B cell (primary cell): ENCODE results near the gene REPS2. TPM values are rescaled to one million over a fixed set of nuclear protein-coding genes. Genes with fewer than 3 reads are reported as not detected.

Source experiments
- ATAC-seq: fragments of 200-7000 bp; cut with Tn5 transposase; one replicate; pipeline ENCODE4 v1.10.0; 2021; ENCODE audit warnings: low read depth, mild to moderate bottlenecking, moderate number of reproducible peaks, moderate library complexity
- CTCF ChIA-PET: fragments of 350-600 bp; sonication (Branson Sonifier 250); formaldehyde crosslinking; loops from one replicate; lab custom pipeline; 2021; ENCODE audit warnings: antibody characterized with exemption, inconsistent platforms; lab: Charles Lee
- POLR2A ChIA-PET: fragments of 350-600 bp; sonication (Branson Sonifier 250); formaldehyde crosslinking; loops from one replicate; lab custom pipeline; 2021; ENCODE audit warnings: antibody characterized with exemption; lab: Charles Lee
- DNase-seq: peaks from one replicate; pipeline ENCODE4 v3.0.0; 2013
- H2AFZ ChIP-seq: 2 replicates; pipeline ENCODE4 v1.6.1; 2012; ENCODE audit warnings: mild to moderate bottlenecking, low read depth, low read length; ENCODE audit not compliant: insufficient read depth, poor library complexity, severe bottlenecking
- H3K27ac ChIP-seq, 2 donors: 1 replicate in 1 of 2; 2 replicates in 1 of 2; pipeline ENCODE4 v1.5.1; 2012 to 2013; ENCODE audit warnings: low read length in 2 of 2, mild to moderate bottlenecking in 2 of 2, moderate library complexity in 1 of 2
- H3K27me3 ChIP-seq, 4 experiments: fragments of 200-600 bp in 1 of 4; sonication (generic) in 1 of 4; replicated peaks in 1 of 4; 1 replicate in 2 of 4; 2 replicates in 2 of 4; pipeline versions ENCODE4 v1.6.1 to v1.7.0; 2013 to 2016; ENCODE audit warnings: low read length in 3 of 4, mild to moderate bottlenecking in 2 of 4, mixed read lengths in 1 of 4, moderate library complexity in 1 of 4; ENCODE audit not compliant: insufficient read depth in 4 of 4, control insufficient read depth in 3 of 4; ENCODE audit errors: control extremely low read depth in 1 of 4
- H3K36me3 ChIP-seq, 2 experiments: replicated peaks in 1 of 2; 1 replicate in 1 of 2; 2 replicates in 1 of 2; pipeline versions ENCODE4 v1.6.1 to v1.7.1; 2013; ENCODE audit warnings: low read length in 1 of 2; ENCODE audit not compliant: insufficient read depth in 2 of 2, control insufficient read depth in 1 of 2; ENCODE audit errors: control extremely low read depth in 1 of 2, extremely low read depth in 1 of 2
- H3K4me1 ChIP-seq, 2 donors: fragments of 200-600 bp in 1 of 2; sonication (generic) in 1 of 2; 1 replicate in 1 of 2; 2 replicates in 1 of 2; pipeline versions ENCODE4 v1.5.1 to v1.6.1; 2013 to 2017; ENCODE audit warnings: low read length in 2 of 2; ENCODE audit not compliant: control insufficient read depth in 2 of 2, insufficient read depth in 2 of 2
- H3K4me2 ChIP-seq: replicated peaks from 2 replicates; pipeline ENCODE3; 2012; ENCODE audit warnings: mild to moderate bottlenecking, low read depth, low read length; ENCODE audit not compliant: poor library complexity, severe bottlenecking
- H3K4me3 ChIP-seq, 5 experiments: fragments of 200-600 bp in 1 of 5; sonication (generic) in 1 of 5; 1 replicate in 3 of 5; 2 replicates in 2 of 5; pipeline versions ENCODE4 v1.5.1 to v1.7.0; 2011 to 2016; ENCODE audit warnings: low read length in 4 of 5, mild to moderate bottlenecking in 4 of 5, low read depth in 2 of 5, control low read depth in 1 of 5, moderate library complexity in 1 of 5; ENCODE audit not compliant: insufficient read depth in 1 of 5; ENCODE audit errors: control extremely low read depth in 1 of 5, extremely low read depth in 1 of 5
- H3K79me2 ChIP-seq: fragments of 200-600 bp; sonication (generic); one replicate; pipeline ENCODE4 v1.6.0; 2016; ENCODE audit warnings: low read length; ENCODE audit not compliant: control insufficient read depth, insufficient read depth
- H3K9ac ChIP-seq: fragments of 200-600 bp; sonication (generic); 2 replicates; pipeline ENCODE4 v1.6.1; 2017; ENCODE audit warnings: mild to moderate bottlenecking, low read length, moderate library complexity
- H3K9me3 ChIP-seq, 3 donors: one replicate each; pipeline versions ENCODE4 v1.6.1 to v1.7.1; 2013; ENCODE audit warnings: low read length in 2 of 3; ENCODE audit not compliant: control insufficient read depth in 2 of 3, insufficient read depth in 1 of 3; ENCODE audit errors: control extremely low read depth in 1 of 3
- H4K20me1 ChIP-seq: 2 replicates; pipeline ENCODE4 v1.6.0; 2012; ENCODE audit warnings: mild to moderate bottlenecking, low read length; ENCODE audit not compliant: insufficient read depth, control insufficient read depth, poor library complexity, severe bottlenecking
- H3K27ac Mint-ChIP-seq: one replicate; pipeline ENCODE4 v1.8.0; 2021; ENCODE audit warnings: mixed read lengths
- H3K27me3 Mint-ChIP-seq: one replicate; pipeline ENCODE4 v1.8.0; 2021; ENCODE audit warnings: mixed read lengths
- H3K4me1 Mint-ChIP-seq: one replicate; pipeline ENCODE4 v1.8.0; 2021; ENCODE audit warnings: mixed read lengths
- H3K4me3 Mint-ChIP-seq: one replicate; pipeline ENCODE4 v1.8.0; 2021; ENCODE audit warnings: mixed read lengths
- H3K9me3 Mint-ChIP-seq: one replicate; pipeline ENCODE4 v1.8.0; 2022; ENCODE audit warnings: mixed read lengths; ENCODE audit not compliant: insufficient read depth
- EZH2 ChIP-seq: IDR thresholded peaks from 2 replicates; pipeline ENCODE4 v1.6.1; 2012; ENCODE audit warnings: borderline replicate concordance, low read depth, mild to moderate bottlenecking, moderate library complexity, low read length; ENCODE audit not compliant: insufficient read depth, poor library complexity, severe bottlenecking
- WGBS: methylation state at CpG from one replicate; pipeline ENCODE4 v1.1.5; 2013; ENCODE audit warnings: missing lambda C conversion rate; ENCODE audit not compliant: insufficient coverage; 5-methylcytosine and 5-hydroxymethylcytosine counted together
- intact Hi-C: fragments of 100-400 bp; cut with micrococcal nuclease; formaldehyde crosslinking; loops from one replicate; pipeline ENCODE4 v1.10.0; 2022
- polyA plus RNA-seq: library from polyadenylated mRNA; depleted of rRNA; stranded (reverse); fragments of >200 nt; gene quantifications from 2 replicates; pipeline ENCODE4 v1.2.3, GENCODE V29; 2012
- total RNA-seq, 2 donors: library from RNA; stranded (reverse); fragments of 120-200 nt in 1 of 2; gene quantifications; 1 replicate in 1 of 2; 2 replicates in 1 of 2; pipeline versions ENCODE4 v1.2.3 to v1.2.4, GENCODE V29; 2013 to 2022
- TF ChIP-seq, protein P1 (sequence below): fragments of 200-600 bp; IDR thresholded peaks from one replicate; pipeline ENCODE4 v1.8.0; 2022; ENCODE audit warnings: antibody characterized with exemption, mild to moderate bottlenecking

Gene REPS2
- total and polyA plus RNA-seq, 2 donors (not counting 1 experiment from before 2014, with no cell fraction given) = 1.1 to 4.9 TPM

DNA sequence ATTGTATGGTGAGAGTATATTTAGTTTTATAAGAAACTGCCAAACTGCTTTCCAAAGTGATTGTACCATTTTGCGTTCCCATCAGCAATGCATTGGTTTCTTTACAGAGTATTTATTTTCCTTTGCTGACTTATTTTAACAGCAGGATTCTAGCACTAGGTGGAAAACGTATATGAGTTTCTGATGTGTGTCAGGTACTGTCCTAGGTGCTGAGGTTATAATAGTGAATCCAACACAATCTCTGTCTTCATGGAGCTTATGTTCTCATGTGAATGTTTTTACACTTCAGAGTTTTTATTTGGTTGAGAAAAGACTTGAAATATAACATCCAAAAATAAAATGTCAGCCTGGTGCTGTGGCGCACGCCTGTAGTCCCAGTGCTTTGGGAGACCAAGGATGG lies 4.0 kb downstream of the REPS2 start:
- intact Hi-C loops = no loop called here
- Histone ChIP-seq H3K4me3 (no peak overlapping the region), H3K9ac (no peak overlapping the region), H3K9me3 (no peaks in the 10 kb centered on the region), H4K20me1 (no peaks in the 10 kb centered on the region), H3K36me3 (no peaks in the 10 kb centered on the region), H3K79me2 (peaks cover 3% of the 10 kb centered on the region), H3K27me3 (no peaks in the 10 kb centered on the region), H3K4me2 (no peak overlapping the region), H3K27ac (no peak overlapping the region), H3K4me1 (peaks cover 12 to 18% of the 10 kb centered on the region in 2 donors), H2AFZ (no peak overlapping the region)
- DNase-seq (no peak), ATAC-seq (no peak)
- TF ChIP-seq EZH2 = no peak
- TF ChIP-seq, protein P1, sequence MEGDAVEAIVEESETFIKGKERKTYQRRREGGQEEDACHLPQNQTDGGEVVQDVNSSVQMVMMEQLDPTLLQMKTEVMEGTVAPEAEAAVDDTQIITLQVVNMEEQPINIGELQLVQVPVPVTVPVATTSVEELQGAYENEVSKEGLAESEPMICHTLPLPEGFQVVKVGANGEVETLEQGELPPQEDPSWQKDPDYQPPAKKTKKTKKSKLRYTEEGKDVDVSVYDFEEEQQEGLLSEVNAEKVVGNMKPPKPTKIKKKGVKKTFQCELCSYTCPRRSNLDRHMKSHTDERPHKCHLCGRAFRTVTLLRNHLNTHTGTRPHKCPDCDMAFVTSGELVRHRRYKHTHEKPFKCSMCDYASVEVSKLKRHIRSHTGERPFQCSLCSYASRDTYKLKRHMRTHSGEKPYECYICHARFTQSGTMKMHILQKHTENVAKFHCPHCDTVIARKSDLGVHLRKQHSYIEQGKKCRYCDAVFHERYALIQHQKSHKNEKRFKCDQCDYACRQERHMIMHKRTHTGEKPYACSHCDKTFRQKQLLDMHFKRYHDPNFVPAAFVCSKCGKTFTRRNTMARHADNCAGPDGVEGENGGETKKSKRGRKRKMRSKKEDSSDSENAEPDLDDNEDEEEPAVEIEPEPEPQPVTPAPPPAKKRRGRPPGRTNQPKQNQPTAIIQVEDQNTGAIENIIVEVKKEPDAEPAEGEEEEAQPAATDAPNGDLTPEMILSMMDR = no peak
- Mint-ChIP-seq H3K4me1 (peaks cover 21% of the 10 kb centered on the region), H3K27ac (no peak overlapping the region), H3K4me3 (no peak overlapping the region), H3K27me3 (no peaks in the 10 kb centered on the region), H3K9me3 (no peaks in the 10 kb centered on the region)
- no CpG with 5 or more reads among the region's 4 CpGs for WGBS
- ChIA-PET POLR2A (no interaction called here), CTCF (no interaction called here)

DNA sequence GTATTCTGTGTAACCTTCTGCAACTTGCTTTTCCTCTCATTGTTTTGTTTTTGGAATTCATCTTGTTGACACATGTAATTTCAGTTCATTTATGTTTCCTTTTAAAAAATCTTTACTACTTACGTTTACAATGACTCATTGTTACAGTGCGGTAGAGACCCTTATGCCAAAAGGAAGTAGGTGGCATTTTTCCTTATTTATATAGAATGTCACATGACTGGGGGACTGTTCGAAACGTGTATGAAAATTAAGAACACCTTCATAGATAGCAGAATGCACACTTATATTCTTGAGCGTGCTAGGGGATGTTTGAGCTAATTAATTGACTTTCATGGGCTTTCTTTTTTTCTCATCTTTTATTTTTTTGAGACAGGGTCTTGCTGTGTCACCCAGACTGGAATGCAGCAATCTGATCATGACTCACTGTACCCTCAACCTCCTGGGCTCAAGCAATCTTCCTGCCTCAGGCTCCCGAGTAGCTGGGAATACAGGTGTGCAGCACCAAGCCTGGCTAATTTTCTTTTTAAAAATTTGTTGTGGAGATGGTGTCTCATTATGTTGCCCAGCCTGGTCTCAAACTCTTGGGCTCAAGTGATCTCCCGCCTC lies 7.3 kb downstream of the REPS2 start:
- Histone ChIP-seq H3K4me3 (no peak overlapping the region), H2AFZ (no peak overlapping the region), H3K36me3 (no peaks in the 10 kb centered on the region), H3K27me3 (no peaks in the 10 kb centered on the region), H3K27ac (no peak overlapping the region), H3K9me3 (no peaks in the 10 kb centered on the region), H3K4me2 (no peak overlapping the region), H3K9ac (no peak overlapping the region), H3K4me1 (peaks cover 18 to 21% of the 10 kb centered on the region in 2 donors), H3K79me2 (peaks cover 9% of the 10 kb centered on the region), H4K20me1 (no peaks in the 10 kb centered on the region)
- ATAC-seq (no peak), DNase-seq (no peak)
- Mint-ChIP-seq H3K27ac (no peak overlapping the region), H3K4me3 (no peak overlapping the region), H3K9me3 (no peaks in the 10 kb centered on the region), H3K4me1 (peaks cover 26% of the 10 kb centered on the region), H3K27me3 (no peaks in the 10 kb centered on the region)
- ChIA-PET CTCF (no interaction called here), POLR2A (no interaction called here)
- no CpG with 5 or more reads among the region's 7 CpGs for WGBS
- intact Hi-C loops = no loop called here
- no peak for TF ChIP-seq EZH2
- TF ChIP-seq, protein P1 = no peak
